Measurements from ENCODE around the gene NNMT.

Gene NNMT

DNA sequence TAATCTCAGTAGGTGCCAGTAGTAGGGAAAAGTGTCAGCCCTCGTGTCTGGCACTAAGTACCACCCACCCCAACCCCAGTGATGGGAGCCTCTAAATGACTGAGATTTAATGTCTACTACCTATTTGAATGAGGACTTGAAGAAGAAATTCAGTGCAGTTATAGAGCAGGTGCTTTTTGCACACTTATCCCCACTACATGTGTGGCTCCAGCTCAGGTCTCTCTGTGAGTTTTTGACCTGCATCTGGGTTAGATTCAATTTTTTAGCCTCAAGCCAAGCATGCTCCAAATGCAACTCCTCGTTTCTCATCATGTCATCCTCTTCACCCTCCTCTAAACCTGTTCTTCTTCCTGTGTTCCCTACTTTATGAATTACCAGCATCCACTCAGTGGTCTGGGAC lies 24.9 kb upstream of the NNMT start:
- H3K9me2 ChIP-seq (ENCODE audit: low read depth, low read length) = no peaks in the 10 kb centered on the region
- no peak overlapping the region for H2AFZ ChIP-seq (ENCODE audit: low read length)
- no peaks in the 10 kb centered on the region for H3K4me1 ChIP-seq (ENCODE audit: insufficient read depth, low read length, severe bottlenecking)
- H3K4me3 ChIP-seq (ENCODE audit: low read depth, low read length, poor library complexity, severe bottlenecking) = no peak overlapping the region
- H3K79me2 ChIP-seq (ENCODE audit: insufficient read depth, low read length) = no peaks in the 10 kb centered on the region
- no peak overlapping the region for H3K9ac ChIP-seq (ENCODE audit: low read length)
- no peaks in the 10 kb centered on the region for H3K9me3 ChIP-seq (ENCODE audit: low read length)
- H4K20me1 ChIP-seq (ENCODE audit: insufficient read depth, low read length) = no peaks in the 10 kb centered on the region
- no peak overlapping the region for H3K27ac ChIP-seq (ENCODE audit: low read depth, low read length, poor library complexity, severe bottlenecking)
- H3K4me2 ChIP-seq (ENCODE audit: low read length) = no peak overlapping the region
- H3K36me3 ChIP-seq (ENCODE audit: insufficient read depth, low read length) = no peaks in the 10 kb centered on the region
- H3K27me3 ChIP-seq (ENCODE audit: insufficient read depth, low read length) = no peaks in the 10 kb centered on the region
- TF ChIP-seq, protein P1, sequence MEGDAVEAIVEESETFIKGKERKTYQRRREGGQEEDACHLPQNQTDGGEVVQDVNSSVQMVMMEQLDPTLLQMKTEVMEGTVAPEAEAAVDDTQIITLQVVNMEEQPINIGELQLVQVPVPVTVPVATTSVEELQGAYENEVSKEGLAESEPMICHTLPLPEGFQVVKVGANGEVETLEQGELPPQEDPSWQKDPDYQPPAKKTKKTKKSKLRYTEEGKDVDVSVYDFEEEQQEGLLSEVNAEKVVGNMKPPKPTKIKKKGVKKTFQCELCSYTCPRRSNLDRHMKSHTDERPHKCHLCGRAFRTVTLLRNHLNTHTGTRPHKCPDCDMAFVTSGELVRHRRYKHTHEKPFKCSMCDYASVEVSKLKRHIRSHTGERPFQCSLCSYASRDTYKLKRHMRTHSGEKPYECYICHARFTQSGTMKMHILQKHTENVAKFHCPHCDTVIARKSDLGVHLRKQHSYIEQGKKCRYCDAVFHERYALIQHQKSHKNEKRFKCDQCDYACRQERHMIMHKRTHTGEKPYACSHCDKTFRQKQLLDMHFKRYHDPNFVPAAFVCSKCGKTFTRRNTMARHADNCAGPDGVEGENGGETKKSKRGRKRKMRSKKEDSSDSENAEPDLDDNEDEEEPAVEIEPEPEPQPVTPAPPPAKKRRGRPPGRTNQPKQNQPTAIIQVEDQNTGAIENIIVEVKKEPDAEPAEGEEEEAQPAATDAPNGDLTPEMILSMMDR (IDR thresholded peaks at IDR 0.05; ENCODE audit: low read length) = no peak
- TF ChIP-seq EZH2 (IDR thresholded peaks at IDR 0.05; ENCODE audit: borderline replicate concordance, low read length) = no peak
- no peaks in the 10 kb centered on the region for H3F3A ChIP-seq (ENCODE audit: insufficient read depth, low read length)

DNA sequence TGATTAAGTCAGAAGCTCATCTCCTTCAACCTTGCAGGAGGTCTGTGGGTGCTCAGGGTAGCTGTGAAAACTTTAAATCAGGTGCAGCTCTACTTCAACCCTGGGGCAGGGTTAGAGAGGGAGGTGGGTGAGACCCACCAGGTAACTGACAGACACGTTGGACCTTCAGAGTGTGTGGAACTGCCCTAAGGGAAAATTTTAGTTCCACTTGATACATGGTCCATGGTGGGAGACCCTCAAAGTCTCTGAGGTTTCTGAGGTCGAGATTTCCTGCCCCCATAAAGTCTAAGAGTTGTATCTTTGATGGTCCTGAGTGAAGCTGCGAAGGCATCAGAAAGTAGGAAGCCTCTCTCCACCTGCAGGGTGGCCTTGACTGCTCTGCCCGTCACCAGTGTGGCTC lies 23.9 kb upstream of the NNMT start:
- Histone ChIP-seq H3K4me1 (ENCODE audit: insufficient read depth, low read length, severe bottlenecking) (no peaks in the 10 kb centered on the region), H2AFZ (ENCODE audit: low read length) (no peak overlapping the region), H3K79me2 (ENCODE audit: insufficient read depth, low read length) (no peaks in the 10 kb centered on the region), H3K9me3 (ENCODE audit: low read length) (no peaks in the 10 kb centered on the region), H3K27ac (ENCODE audit: low read depth, low read length, poor library complexity, severe bottlenecking) (no peak overlapping the region), H3F3A (ENCODE audit: insufficient read depth, low read length) (no peaks in the 10 kb centered on the region), H3K9ac (ENCODE audit: low read length) (no peak overlapping the region), H3K36me3 (ENCODE audit: insufficient read depth, low read length) (no peaks in the 10 kb centered on the region), H3K9me2 (ENCODE audit: low read depth, low read length) (no peaks in the 10 kb centered on the region), H3K27me3 (ENCODE audit: insufficient read depth, low read length) (no peaks in the 10 kb centered on the region), H4K20me1 (ENCODE audit: insufficient read depth, low read length) (no peaks in the 10 kb centered on the region), H3K4me3 (ENCODE audit: low read depth, low read length, poor library complexity, severe bottlenecking) (no peak overlapping the region), H3K4me2 (ENCODE audit: low read length) (no peak overlapping the region)
- TF ChIP-seq, protein P1 (IDR thresholded peaks at IDR 0.05; ENCODE audit: low read length) = no peak
- no peak for TF ChIP-seq EZH2 (IDR thresholded peaks at IDR 0.05; ENCODE audit: borderline replicate concordance, low read length)

DNA sequence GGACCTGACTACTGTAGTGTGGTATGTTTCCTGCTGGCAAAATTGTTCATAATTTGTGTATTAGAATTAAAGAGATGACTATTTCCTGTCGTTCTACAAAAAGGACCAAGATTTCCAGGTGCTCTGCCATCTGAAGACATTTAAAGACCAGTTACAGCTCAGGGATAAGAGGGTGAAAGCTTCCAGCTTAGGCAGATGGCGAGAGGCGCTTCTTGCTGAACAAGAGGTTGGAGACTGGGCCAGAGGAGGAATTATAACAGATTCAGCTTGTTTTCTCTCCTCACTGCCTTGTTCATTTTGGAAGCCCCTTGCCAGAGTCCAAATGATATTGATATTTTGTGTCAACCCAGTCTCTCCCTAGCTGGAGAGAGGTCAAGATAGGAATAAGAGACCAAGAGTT lies 23.1 kb upstream of the NNMT start:
- Histone ChIP-seq H2AFZ (ENCODE audit: low read length) (no peak overlapping the region), H3K79me2 (ENCODE audit: insufficient read depth, low read length) (no peaks in the 10 kb centered on the region), H3K9ac (ENCODE audit: low read length) (no peak overlapping the region), H3K4me3 (ENCODE audit: low read depth, low read length, poor library complexity, severe bottlenecking) (no peak overlapping the region), H3K9me3 (ENCODE audit: low read length) (no peaks in the 10 kb centered on the region), H4K20me1 (ENCODE audit: insufficient read depth, low read length) (no peaks in the 10 kb centered on the region), H3F3A (ENCODE audit: insufficient read depth, low read length) (no peaks in the 10 kb centered on the region), H3K27me3 (ENCODE audit: insufficient read depth, low read length) (no peaks in the 10 kb centered on the region), H3K36me3 (ENCODE audit: insufficient read depth, low read length) (no peaks in the 10 kb centered on the region), H3K4me1 (ENCODE audit: insufficient read depth, low read length, severe bottlenecking) (no peaks in the 10 kb centered on the region), H3K9me2 (ENCODE audit: low read depth, low read length) (no peaks in the 10 kb centered on the region), H3K27ac (ENCODE audit: low read depth, low read length, poor library complexity, severe bottlenecking) (no peak overlapping the region), H3K4me2 (ENCODE audit: low read length) (no peak overlapping the region)
- TF ChIP-seq EZH2 (IDR thresholded peaks at IDR 0.05; ENCODE audit: borderline replicate concordance, low read length) = no peak
- TF ChIP-seq, protein P1 (IDR thresholded peaks at IDR 0.05; ENCODE audit: low read length) = no peak
